BE2C (cell line): ENCODE results near the gene ETS1.

Source experiments
- DNase-seq: peaks from one replicate; pipeline ENCODE4 v3.0.0-alpha.2; 2020
- H3K27me3 ChIP-seq: fragments of 250-450 bp; sonication (Bioruptor Pico); 2 replicates; pipeline ENCODE4 v1.5.1; 2020; ENCODE audit warnings: mild to moderate bottlenecking
- H3K36me3 ChIP-seq: fragments of 250-450 bp; sonication (Bioruptor Pico); 2 replicates; pipeline ENCODE4 v1.5.1; 2020; ENCODE audit warnings: mild to moderate bottlenecking
- H3K4me1 ChIP-seq: fragments of 250-450 bp; sonication (Bioruptor Pico); 2 replicates; pipeline ENCODE4 v1.5.1; 2020
- H3K4me3 ChIP-seq: 2 replicates; pipeline ENCODE4 v1.5.1; 2011; ENCODE audit warnings: low read depth, low read length
- H3K9me3 ChIP-seq: fragments of 250-450 bp; sonication (Bioruptor Pico); 2 replicates; pipeline ENCODE4 v1.5.1; 2020
- TF ChIP-seq, protein P1 (sequence below): IDR thresholded peaks from 2 replicates; pipeline ENCODE4 v1.5.1; 2012; ENCODE audit warnings: mild to moderate bottlenecking, low read depth, low read length

The ETS1 gene

DNA sequence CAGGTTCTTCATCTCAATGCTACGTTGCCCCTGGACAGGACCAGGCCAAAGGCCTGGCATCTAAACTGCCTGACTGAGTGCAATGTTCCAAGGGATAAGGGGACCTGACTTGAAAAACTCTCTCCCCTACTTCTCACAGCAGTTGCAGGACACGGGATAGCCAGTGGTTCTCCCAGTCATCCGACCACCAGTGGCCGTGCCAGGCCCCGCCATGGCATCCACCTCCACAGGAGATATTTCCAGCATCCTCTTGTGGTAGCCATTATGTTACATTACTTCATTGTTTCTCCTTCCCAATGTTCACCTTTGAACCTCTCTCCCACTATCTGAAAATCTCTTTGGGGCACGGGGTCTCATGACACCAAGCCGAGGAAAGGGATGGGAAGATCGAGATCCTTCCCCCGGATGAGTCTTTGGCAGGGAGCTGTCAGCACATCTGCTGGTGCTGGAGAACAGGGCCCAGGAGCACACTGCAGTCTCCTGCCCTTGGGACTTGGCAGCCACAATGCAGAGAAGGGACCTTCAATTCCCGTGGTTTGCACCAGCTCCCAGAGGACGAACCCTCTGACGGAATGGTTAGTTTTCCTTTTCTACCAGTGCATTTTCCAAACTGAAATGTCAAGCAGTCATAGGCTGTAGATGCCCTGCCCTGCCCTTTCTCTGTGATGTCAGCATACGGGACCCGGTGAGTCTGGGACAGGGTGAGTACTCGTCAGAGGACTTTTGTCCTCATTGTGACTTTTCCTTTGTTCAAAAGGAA is 121.2 kb downstream of the ETS1 start:
- Histone ChIP-seq H3K27me3 (no peaks in the 10 kb centered on the region), H3K36me3 (no peaks in the 10 kb centered on the region), H3K4me3 (no peak overlapping the region), H3K4me1 (peaks cover 8% of the 10 kb centered on the region; the same call in 1 of the 2 replicates), H3K9me3 (no peaks in the 10 kb centered on the region)
- DNase-seq, result no peak
- TF ChIP-seq, protein P1, sequence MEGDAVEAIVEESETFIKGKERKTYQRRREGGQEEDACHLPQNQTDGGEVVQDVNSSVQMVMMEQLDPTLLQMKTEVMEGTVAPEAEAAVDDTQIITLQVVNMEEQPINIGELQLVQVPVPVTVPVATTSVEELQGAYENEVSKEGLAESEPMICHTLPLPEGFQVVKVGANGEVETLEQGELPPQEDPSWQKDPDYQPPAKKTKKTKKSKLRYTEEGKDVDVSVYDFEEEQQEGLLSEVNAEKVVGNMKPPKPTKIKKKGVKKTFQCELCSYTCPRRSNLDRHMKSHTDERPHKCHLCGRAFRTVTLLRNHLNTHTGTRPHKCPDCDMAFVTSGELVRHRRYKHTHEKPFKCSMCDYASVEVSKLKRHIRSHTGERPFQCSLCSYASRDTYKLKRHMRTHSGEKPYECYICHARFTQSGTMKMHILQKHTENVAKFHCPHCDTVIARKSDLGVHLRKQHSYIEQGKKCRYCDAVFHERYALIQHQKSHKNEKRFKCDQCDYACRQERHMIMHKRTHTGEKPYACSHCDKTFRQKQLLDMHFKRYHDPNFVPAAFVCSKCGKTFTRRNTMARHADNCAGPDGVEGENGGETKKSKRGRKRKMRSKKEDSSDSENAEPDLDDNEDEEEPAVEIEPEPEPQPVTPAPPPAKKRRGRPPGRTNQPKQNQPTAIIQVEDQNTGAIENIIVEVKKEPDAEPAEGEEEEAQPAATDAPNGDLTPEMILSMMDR, result no peak

DNA sequence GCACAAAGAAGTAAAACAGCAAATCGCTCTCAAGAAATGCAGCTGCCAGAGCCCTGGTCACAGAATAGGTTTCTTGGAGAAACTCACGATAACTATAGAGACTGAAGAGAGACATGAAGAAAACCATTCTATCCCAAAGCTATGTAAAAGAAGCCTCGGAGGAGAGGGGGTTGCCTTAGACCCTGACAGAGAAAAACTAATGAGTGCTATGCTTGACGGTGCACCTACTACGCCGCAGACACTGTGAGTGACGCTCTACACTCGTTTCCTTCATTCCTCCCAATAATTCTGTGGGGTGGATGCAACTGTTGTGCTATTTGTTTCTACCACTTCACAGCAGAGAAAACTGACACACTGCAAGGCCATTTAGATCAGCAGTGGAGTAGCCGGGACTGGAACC is 121.8 kb downstream of the ETS1 start:
- no peak overlapping the region for H3K4me3 ChIP-seq

DNA sequence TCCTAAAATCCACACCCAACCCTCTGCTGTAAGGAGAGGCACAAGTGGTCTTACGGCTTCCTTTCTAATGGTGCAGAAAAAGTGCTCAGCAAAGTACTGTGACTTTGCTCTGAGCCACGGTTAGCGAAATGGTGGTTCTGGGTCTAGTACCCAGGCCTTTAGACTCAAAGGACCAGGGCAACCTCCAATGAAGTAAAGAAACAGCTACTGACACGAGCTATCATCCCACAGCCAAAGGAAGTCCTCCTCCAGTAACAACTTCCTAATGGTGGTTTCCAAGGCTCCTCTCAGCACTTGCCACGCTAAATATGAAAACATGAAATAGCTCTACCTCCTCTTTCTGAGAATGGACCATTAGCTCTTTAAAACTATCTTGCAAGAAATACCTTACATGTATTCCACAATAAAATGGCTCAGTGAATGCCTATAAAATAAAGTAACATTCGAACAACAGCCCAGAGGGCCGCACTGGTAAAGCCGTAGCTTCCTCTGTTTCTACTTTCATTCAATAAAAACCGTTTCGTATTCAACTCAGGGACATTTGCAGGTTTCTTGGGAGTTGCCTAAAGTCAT is 122.4 kb downstream of the ETS1 start:
- Histone ChIP-seq H3K4me3 (no peak overlapping the region), H3K27me3 (no peaks in the 10 kb centered on the region), H3K36me3 (no peaks in the 10 kb centered on the region), H3K9me3 (no peaks in the 10 kb centered on the region), H3K4me1 (peaks cover 8% of the 10 kb centered on the region; the same call in 1 of the 2 replicates)
- no peak for DNase-seq
- TF ChIP-seq, protein P1, result no peak

More for the DNA sequence above, 121.8 kb downstream of the ETS1 start:
- TF ChIP-seq, protein P1, result no peak
- no peaks in the 10 kb centered on the region for H3K9me3 ChIP-seq
- no peak for DNase-seq
- peaks cover 8% of the 10 kb centered on the region; the same call in 1 of the 2 replicates for H3K4me1 ChIP-seq
- H3K27me3 ChIP-seq, result no peaks in the 10 kb centered on the region
- no peaks in the 10 kb centered on the region for H3K36me3 ChIP-seq

DNA sequence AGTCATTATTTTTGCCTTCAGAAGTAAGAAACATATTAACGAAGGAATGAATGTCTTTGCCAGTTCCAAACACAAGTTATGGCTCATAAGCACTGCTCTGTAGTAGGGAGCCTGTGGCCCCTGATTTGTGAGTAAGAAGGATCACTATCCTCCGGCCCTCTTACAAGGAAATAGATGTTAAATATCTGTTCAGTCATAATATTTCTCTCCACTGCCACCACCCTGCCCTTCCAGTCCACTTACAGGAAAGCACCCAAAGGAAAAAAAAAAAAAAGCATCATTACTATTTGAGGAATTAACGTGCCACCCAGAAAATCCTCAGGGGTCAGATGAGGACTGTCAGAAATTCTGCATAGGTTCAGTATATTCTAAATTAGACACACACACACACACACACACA is 123.4 kb downstream of the ETS1 start:
- Histone ChIP-seq H3K4me3 (no peak overlapping the region), H3K36me3 (no peaks in the 10 kb centered on the region), H3K4me1 (peaks cover 8% of the 10 kb centered on the region; the same call in 1 of the 2 replicates), H3K27me3 (no peaks in the 10 kb centered on the region), H3K9me3 (no peaks in the 10 kb centered on the region)
- TF ChIP-seq, protein P1, result no peak
- no peak for DNase-seq

DNA sequence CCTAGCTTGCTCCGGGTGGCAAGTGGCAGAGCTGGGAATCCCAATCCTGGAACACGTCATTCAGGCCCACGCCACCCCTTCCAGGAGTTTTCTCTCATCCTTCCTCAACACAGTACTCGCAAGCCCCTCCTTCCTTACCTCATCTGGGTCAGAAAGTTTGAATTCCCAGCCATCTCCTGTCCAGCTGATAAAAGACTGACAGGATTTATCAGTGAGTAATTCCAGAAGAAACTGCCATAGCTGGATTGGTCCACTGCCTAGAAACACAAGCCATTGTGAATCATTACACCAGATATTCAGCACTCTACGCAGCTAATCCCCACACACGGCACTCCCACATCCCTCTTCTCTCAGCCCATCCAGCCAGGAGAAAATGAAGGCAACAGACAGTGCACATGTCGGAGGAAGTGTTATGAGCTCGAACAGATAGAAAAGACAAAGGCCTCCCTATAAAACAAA is 124.0 kb downstream of the ETS1 start:
- H3K4me3 ChIP-seq, result no peak overlapping the region
- TF ChIP-seq, protein P1, result no peak
- DNase-seq, result no peak
- no peaks in the 10 kb centered on the region for H3K9me3 ChIP-seq
- H3K27me3 ChIP-seq, result no peaks in the 10 kb centered on the region
- no peaks in the 10 kb centered on the region for H3K36me3 ChIP-seq
- H3K4me1 ChIP-seq, result peaks cover 8% of the 10 kb centered on the region; the same call in 1 of the 2 replicates

DNA sequence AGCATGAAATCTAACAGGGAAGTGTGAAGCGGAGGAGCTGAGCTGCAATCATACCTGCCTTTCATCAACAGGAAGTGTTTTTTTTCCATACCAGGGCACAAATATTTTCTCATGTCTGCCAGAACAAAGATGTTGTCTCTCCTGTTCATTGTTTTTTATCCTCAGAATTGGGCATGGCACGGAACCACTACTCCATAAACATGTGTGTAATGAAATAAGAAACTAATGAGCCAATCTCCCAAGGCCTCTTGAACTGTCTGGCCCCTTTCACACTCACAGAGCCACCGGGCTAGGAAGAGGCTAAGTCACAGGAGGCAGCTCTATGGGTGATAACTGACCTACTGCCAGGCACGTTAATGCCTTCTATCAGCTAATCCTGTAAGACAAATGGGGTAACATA is 124.4 kb downstream of the ETS1 start:
- no peaks in the 10 kb centered on the region for H3K9me3 ChIP-seq
- H3K4me1 ChIP-seq, result peaks cover 8% of the 10 kb centered on the region; the same call in 1 of the 2 replicates
- H3K27me3 ChIP-seq, result no peaks in the 10 kb centered on the region
- no peaks in the 10 kb centered on the region for H3K36me3 ChIP-seq
- TF ChIP-seq, protein P1, result no peak
- DNase-seq, result no peak
- no peak overlapping the region for H3K4me3 ChIP-seq
